NCI-H146 treated with DMSO at 0.1 percent for 48 hours (cell line): Measurements from ENCODE around the gene TNS4.

Experiments used
- DNase-seq: peaks from one replicate; lab custom pipeline; 2025; ENCODE audit not compliant: unreplicated experiment; lab: John Stamatoyannopoulos, UW

The TNS4 gene

DNA sequence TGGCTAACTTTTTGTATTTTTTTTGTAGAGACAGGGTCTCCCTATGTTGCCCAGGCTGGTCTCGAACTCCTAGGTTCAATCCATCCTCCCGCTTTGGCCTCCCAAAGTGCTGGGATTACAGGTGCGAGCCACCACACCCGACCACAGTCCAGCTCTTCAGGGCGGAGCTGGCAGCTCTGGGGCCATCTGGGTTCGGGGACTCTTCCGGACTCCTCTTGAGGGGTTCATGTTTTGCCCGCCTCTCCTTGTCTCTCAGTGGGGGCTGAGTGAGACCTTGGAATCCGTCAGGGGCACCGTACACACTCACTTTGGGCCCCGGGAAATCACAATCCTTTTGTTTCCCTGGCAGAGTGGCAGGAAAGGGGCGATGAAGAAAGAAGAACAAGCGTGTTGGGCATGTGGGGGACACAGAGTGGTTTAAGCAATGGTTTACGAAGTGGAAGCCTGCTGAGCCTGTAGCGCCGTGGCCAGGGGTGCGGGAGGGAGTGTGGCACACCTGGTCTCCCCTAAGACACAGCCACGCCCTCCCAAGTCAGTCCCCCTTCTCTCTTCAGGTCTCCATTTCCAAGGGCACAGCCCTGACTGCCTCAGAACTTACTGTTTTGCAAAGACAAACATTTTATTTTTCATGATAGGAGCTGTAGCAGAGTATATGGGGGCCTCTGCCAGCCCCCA lies 26.1 kb downstream of the TNS4 start:
- DNase-seq: no peak

DNA sequence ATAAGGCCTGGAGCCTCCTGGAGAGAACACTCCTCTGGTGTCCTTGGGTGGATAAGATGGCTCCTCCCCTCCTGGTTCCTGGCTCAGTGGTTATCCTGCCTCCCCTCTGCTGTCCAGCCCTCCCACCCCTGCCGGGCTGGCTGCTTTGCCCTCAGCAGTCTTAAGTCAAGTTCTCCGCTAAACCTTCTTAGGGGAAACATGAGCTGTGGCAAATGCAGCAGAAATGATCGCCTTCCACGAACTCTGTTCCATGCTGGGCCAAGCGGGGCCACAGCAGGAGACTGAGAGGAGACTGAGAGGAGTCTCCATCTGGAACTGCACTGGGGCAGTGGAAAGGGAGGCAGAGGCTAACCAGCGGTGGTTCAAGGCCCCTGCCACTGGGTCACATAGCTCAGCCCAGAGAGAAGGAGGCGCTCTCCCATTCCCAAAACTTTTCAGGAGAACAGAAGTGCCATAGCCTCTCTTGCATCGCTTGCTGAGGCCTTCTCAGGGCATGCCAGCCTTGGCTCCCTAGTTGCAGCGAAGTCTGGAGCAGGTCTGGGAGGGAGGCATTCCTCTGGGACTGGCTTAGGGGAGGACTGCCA lies 26.9 kb downstream of the TNS4 start:
- DNase-seq: no peak

- no peak for DNase-seq
Measured at GRCh38 chr17:40473573-40474365, 27.7 kb downstream of the TNS4 start.

GRCh38 chr17:40472733-40473452 lies 28.5 kb downstream of the TNS4 start:
- DNase-seq: no peak

GRCh38 chr17:40471846-40472732 lies 29.3 kb downstream of the TNS4 start:
- DNase-seq: no peak

DNA sequence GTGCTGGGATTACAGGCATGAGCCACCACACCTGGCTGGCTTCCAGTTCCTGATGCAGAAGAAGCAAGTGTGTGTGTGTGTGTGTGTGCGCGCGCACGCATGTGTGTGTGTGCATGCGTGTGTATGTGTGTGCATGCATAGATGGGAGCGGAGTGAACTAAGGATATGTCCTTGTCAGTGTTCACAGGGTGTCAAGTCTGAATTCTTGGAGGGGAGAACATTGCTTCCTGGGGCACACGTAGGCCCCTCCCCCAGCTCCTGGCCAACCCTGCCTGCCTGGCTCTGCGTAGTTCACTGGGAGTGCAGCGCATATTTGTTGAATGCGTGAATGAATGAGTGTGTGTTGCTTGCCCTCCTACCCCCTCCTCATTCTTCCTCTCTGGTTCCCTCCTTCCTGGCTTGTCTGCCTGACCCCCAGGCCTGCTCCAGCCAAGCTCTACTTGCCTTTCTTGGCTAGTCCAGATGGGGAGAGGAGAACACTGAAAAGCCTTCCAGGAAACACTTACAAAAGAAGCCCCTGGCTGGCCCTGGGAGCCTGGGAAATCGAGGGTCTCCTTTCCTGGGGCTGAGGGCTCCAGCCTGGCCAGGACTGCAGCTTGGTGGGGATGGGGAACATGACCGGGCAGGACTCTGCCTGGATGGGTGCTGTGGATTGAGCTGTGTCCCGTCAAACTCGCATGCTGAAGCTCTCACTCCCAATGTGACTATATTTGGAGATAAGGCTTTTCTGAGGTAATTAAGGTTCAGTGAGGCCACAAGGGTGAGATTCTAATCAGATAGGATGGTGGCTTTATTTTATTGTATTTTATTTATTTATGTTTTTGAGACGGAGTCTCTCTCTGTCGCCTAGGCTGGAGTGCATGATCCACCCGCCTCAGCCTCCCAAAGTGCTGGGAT lies 30.2 kb downstream of the TNS4 start:
- no peak for DNase-seq

GRCh38 chr17:40469805-40470675 lies 31.4 kb downstream of the TNS4 start:
- no peak for DNase-seq

DNA sequence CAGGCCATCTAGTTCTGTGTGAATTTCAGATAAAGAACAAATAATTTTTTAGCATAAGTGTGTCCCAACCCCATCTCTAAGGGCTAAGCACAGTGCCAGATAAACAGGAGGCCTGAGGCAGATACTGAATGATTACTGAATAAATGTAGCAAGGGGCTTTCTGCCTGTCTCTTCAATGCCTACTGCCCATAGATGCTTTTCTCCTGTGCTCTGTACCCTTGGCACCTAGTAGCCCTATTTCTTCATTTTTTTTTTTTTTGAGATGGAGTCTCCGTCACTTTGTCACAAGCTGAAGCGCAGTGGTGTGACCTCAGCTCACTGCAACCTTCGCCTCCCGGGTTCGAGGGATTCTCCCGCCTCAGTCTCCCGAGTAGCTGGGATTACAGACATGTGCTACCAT lies 32.9 kb downstream of the TNS4 start:
- DNase-seq: no peak

DNA sequence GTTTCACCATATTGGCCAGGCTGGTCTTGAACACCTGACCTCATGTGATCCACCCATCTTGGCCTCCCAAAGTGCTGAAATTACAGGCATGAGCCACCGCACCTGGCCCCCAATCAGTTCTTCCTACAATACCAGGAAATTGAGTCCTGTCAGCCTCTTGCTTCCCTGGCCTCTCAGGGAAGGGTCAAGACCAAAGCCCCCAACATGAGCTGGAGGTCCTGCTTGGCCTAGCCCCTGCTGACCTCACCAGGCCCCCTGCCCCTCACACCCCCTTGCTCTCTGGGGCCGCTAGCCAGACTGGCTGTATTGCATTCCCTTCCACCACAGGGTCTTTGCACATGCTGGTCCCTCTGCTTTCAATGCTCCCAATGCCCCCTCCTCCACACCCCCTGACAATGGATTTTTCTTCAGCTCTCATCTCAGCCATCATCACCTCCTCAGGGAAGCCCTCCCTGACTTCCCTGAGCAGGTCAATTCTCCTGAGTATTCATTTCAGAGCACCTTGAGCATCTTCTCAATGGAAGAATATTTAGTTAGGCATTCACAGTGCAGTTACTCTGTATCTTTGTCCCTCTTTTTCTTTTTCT lies 34.0 kb downstream of the TNS4 start:
- DNase-seq: no peak

DNA sequence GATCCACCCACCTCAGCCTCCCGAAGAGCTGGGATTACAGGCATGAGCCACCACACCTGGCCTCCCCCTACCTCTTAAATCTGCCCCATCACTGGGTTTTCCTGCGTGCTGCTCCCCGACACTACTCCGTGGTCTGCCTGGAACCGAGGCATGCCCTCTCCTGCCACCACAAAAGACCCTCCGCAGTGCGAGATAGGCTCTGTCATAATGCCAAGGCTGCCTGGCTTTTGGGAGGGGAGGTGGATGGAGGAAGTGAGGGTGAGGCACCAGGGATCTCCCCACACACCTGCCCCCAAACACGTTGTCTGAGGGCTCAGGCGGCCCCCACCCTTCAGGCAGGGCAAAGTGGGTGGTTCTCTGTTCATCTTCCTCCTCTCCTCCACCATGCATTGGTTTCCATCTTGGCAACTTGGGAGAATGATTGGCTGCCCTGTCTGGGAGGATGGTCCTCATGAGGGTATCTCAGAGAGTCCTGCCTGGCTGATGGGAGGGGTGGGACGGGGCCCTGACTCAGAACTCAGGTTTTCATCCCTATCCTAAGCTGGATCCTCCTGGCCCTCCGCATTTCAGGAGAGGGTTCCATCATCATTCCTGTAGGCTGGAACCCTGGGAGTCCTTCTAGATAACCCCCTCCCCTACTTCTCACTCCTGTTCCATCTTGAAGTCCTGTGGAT lies 35.0 kb downstream of the TNS4 start:
- no peak for DNase-seq

- no peak for DNase-seq
Measured at GRCh38 chr17:40464392-40464855, 37.0 kb downstream of the TNS4 start.

DNA sequence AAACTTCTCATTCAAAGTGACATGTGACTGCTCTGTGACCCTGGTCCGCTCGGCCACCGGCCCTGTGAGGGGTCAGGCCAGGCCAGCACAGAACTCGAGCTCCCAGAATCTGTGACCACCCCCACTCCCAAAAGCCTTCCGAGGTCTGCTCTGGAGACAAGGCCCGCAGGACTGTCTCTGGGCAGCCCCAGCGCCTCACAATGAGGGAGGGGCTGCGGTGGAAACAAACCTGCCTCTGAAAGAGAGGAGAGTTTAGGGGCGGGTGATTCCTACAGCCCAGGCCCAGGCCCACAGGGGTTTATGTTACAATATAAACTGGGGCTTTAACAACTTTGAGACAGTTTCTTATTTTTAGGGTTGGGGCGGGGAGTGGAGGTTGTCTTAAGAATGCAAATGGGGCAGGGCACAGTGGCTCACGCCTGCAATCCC lies 38.3 kb downstream of the TNS4 start:
- DNase-seq: no peak

DNA sequence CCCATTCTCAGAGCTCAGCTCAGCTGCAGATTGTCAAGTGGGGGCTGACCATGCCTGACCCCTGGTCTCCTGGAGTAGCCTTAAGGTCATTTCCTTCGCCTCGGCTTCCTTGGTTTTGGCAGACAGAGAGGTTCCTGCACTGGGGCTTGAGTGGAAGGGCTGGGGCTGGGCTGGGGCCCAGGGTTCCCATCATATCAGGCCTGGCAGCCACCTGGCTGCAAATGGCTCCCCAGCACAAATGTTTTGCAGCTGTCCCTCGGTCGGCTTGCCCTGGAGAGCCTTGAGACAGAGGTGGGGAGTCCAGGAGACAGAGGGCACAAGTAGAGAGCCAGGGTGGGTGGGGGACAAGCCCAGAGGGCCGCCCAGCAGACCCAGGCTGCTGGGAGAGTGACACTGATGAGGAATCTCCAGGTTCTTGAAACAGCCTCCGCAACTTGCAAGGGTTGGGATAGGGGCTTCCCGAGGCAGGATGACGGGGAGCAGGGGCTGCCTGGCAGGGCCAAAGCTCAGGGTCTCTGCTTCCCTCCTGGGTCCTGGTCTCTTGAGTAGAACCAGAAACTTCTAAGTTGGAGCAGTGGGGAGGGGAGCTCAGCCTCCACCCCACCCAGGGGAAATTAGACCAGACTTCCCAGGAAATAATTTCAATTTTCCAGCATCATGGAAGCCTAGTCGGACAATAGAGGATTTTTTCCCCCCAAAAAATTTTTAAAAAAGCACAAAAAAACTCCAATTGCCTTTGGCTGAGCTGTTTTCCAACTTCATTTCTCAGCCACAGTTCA lies 38.9 kb downstream of the TNS4 start:
- DNase-seq: no peak

GRCh38 chr17:40461732-40462342 lies 39.6 kb downstream of the TNS4 start:
- DNase-seq: no peak

GRCh38 chr17:40460968-40461731 lies 40.3 kb downstream of the TNS4 start:
- no peak for DNase-seq

- no peak for DNase-seq
Measured at GRCh38 chr17:40460604-40460967, 40.8 kb downstream of the TNS4 start.
